ENCODE results near the gene TADA2B. TPM values are rescaled to one million over a fixed set of nuclear protein-coding genes. Genes with fewer than 3 reads are reported as not detected.

Gene TADA2B
- total and polyA plus RNA-seq, 9 of the 15 experiments (the other 6 are each of a cell fraction or from before 2014, with no cell fraction given) = 0.55 to 12.2 (median 7.5) TPM

DNA sequence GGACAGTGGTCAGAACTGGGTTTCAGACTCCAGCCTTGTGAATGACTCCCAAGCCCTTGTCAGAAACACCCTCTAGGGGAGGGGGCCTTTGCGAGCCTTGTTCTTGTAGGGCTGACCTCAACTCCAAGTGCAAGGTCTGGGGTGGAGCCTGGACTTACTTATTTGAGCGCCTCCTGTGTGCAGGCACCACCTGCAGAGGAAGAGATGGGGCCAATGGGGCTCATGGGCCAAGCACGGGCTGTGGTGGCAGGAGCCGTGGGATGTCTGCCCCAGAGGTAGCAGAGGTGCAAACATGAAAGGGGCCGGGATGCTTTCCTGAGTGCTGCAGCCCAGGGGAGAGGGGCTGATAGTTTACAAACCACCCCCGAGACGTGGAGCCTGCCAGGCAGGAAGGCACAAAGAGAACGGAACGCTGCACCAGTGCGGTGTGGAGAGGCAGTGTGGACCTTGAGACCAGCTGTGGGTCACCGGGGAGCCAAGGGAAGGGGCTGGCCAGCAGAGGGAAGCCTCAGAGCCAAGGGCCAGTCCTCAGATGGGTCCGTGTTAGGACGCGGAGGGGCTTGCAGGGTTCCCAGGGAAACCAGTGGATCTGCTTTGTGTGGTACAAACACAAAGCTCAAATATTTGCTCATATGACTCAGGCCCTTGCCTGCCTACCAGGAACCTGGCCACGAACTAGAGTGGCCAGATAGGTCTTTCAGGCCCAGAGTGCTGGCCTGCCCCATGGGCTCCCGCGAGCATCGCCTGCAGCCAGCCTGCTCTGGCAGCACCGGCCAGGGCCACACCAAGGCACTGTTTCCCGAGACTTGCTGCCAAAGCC, 8.7 kb upstream of the TADA2B start (continued):
- TF ChIP-seq, protein P1, sequence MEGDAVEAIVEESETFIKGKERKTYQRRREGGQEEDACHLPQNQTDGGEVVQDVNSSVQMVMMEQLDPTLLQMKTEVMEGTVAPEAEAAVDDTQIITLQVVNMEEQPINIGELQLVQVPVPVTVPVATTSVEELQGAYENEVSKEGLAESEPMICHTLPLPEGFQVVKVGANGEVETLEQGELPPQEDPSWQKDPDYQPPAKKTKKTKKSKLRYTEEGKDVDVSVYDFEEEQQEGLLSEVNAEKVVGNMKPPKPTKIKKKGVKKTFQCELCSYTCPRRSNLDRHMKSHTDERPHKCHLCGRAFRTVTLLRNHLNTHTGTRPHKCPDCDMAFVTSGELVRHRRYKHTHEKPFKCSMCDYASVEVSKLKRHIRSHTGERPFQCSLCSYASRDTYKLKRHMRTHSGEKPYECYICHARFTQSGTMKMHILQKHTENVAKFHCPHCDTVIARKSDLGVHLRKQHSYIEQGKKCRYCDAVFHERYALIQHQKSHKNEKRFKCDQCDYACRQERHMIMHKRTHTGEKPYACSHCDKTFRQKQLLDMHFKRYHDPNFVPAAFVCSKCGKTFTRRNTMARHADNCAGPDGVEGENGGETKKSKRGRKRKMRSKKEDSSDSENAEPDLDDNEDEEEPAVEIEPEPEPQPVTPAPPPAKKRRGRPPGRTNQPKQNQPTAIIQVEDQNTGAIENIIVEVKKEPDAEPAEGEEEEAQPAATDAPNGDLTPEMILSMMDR (IDR thresholded peaks at IDR 0.05 in 2 of 3, conservative IDR thresholded peaks at IDR 0.05 in 1 of 3; ENCODE audit: insufficient read depth in 2 of 3, low read depth in 1 of 3, low read length in 3 of 3) = no peak
- TF ChIP-seq DNMT1 (IDR thresholded peaks at IDR 0.05) (no peak), ZNF133 (CRISPR knock-in tag; IDR thresholded peaks at IDR 0.05) (no peak), JUN (IDR thresholded peaks at IDR 0.05; ENCODE audit: borderline replicate concordance, low read depth, low read length) (no peak), JUN (CRISPR knock-in tag; IDR thresholded peaks at IDR 0.05; ENCODE audit: borderline replicate concordance) (no peak), KAT7 (CRISPR knock-in tag; IDR thresholded peaks at IDR 0.05; ENCODE audit: borderline replicate concordance) (no peak), ZNF282 (CRISPR knock-in tag; IDR thresholded peaks at IDR 0.05) (no peak), ZNF253 (CRISPR knock-in tag; conservative IDR thresholded peaks at IDR 0.05) (no peak), ZNF354B (CRISPR knock-in tag; IDR thresholded peaks at IDR 0.05) (no peak), CC2D1A (IDR thresholded peaks at IDR 0.05) (no peak), RBM22 (IDR thresholded peaks at IDR 0.05; ENCODE audit: low read depth, low read length, poor library complexity, severe bottlenecking) (peak; percentile 79), RBM39 (optimal IDR thresholded peaks at IDR 0.05; ENCODE audit: low read depth, low read length) (no peak), ERF (CRISPR knock-in tag; IDR thresholded peaks at IDR 0.05) (no peak)
- TF ChIP-seq, protein P2, sequence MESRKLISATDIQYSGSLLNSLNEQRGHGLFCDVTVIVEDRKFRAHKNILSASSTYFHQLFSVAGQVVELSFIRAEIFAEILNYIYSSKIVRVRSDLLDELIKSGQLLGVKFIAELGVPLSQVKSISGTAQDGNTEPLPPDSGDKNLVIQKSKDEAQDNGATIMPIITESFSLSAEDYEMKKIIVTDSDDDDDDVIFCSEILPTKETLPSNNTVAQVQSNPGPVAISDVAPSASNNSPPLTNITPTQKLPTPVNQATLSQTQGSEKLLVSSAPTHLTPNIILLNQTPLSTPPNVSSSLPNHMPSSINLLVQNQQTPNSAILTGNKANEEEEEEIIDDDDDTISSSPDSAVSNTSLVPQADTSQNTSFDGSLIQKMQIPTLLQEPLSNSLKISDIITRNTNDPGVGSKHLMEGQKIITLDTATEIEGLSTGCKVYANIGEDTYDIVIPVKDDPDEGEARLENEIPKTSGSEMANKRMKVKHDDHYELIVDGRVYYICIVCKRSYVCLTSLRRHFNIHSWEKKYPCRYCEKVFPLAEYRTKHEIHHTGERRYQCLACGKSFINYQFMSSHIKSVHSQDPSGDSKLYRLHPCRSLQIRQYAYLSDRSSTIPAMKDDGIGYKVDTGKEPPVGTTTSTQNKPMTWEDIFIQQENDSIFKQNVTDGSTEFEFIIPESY (CRISPR knock-in tag; IDR thresholded peaks at IDR 0.05) = peak; percentile 44; the same call in 1 of the 2 replicates

All from K562 (cell line).